Measurements from ENCODE around the gene CACNA1E. TPM values are rescaled to one million over a fixed set of nuclear protein-coding genes. Genes with fewer than 3 reads are reported as not detected.

CACNA1E gene
- total RNA-seq, 1 experiment from 2014 or later: not detected

- DNase-seq (ENCODE audit: low read depth): no peak
These were observed 283.8 kb downstream of the CACNA1E start for GRCh38 chr1:181767001-181767708.

DNA sequence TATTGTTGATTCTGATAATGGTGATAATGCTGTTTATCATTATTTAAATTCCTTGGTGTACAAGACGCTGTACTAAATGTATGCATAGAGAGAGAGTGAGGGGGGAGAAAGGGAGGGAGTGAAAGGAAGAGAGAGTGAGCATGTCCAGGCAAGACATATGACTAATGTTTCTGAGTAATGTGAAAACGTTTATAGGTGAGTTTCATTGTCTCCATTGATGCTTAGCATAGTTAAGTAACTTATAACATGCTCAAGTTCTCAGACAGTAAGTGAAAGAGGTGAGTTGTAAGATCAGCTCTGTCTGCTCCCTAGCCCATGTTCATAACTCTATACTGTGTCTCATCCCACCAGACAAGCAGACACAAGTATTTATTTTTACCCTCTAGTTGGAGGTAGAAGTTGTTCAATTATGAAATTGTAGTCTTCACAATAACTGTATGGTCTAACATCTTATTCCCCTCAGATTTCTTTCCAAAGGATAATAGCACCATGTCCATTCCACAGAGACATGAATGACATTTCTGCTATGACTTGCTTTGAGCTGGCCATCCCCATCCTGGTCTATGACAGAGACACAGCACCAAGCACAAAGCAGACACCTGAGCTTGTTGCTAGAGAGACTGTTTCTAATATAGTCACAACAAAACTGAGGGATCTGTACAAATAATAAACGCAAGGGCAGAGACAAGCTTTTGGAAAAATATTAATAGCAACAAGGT, 285.1 kb downstream of the CACNA1E start:
- DNase-seq (ENCODE audit: low read depth): no peak

DNA sequence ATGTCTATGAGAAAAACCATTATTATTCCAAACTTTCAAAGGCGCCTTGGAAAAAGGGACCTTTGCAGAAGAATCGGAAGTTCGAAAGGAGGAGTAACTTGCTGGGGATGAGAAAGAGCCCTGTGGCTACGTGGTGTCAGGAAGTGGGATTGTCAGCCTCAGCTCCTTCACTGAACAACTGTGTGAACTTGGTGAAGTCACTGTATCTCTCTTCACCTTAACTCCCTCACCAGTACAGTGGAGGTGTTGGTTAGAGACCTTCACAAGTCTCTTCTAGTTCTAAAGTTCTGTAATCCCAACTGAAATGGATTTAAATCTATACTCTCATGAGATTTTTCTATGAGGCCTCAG, 285.6 kb downstream of the CACNA1E start:
- DNase-seq (ENCODE audit: low read depth): no peak

DNA sequence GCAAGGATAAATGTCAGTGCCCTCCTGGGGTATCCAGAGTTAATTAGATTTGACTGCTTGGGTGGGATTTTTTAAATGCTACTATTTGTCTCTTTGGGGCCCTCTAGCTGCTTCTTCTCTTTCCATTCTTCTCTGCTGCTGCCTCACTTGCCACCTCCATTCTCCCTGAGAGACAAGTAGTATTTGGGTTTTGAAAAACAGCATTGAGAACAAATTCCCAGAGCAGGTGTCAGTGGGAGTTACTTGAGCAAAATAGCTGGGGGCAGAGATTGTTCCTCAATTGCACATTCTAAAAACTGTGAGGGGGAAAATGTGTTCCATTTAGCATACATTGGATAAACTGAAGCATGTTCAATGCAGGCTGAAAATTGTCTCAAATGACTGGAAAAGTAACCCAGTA, 286.5 kb downstream of the CACNA1E start:
- no peak for DNase-seq (ENCODE audit: low read depth)

DNA sequence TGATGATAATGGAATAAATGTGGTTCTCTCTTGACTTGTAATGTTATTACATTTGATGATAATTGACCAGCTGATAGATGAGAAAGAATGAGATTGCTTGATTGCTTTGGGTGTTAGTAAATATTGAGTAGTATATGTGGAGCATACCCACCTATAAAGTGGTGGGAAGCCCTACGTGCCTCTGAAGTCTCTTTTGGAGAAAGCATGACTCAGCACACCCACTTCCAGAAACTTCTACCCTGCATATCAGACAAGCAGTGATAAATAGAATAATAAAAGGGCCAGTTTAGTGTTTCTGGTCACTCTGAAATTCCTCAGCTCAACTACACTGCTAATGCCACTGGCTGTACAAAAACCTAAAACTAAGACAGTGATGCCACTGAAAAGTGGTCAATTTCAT, 289.4 kb downstream of the CACNA1E start:
- no peak for DNase-seq (ENCODE audit: low read depth)

- no peak for DNase-seq (ENCODE audit: low read depth)
These were observed 292.7 kb downstream of the CACNA1E start for GRCh38 chr1:181776044-181776443.

GRCh38 chr1:181777286-181777685, 294.0 kb downstream of the CACNA1E start:
- no peak for DNase-seq (ENCODE audit: low read depth)

DNA sequence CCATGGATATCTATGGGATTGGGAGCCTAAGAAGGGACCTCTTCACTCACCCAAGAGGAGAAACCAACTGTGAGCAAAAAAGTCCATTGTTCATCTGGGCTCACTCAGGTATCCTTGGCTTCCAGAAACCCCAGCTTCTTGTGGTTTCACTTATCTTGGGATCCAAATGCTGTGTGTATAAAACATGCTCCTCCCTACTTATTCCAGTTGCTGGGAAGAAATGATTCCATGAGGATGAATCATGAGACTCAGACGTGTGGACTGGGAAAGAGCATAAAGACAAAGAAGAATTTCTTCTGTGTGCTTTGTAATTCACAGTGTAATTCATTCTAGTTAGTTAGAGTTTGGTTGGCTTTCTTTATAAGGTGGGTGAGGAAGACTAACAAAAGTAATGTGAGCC, 294.5 kb downstream of the CACNA1E start:
- DNase-seq (ENCODE audit: low read depth): peak; percentile 9

GRCh38 chr1:181778640-181779260, 295.4 kb downstream of the CACNA1E start:
- DNase-seq (ENCODE audit: low read depth): no peak

- no peak for DNase-seq (ENCODE audit: low read depth)
These were observed 296.0 kb downstream of the CACNA1E start for GRCh38 chr1:181779343-181779742.

- no peak for DNase-seq (ENCODE audit: low read depth)
These were observed 299.9 kb downstream of the CACNA1E start for GRCh38 chr1:181783208-181783607.

- no peak for DNase-seq (ENCODE audit: low read depth)
These were observed 300.8 kb downstream of the CACNA1E start for GRCh38 chr1:181784039-181784683.

DNA sequence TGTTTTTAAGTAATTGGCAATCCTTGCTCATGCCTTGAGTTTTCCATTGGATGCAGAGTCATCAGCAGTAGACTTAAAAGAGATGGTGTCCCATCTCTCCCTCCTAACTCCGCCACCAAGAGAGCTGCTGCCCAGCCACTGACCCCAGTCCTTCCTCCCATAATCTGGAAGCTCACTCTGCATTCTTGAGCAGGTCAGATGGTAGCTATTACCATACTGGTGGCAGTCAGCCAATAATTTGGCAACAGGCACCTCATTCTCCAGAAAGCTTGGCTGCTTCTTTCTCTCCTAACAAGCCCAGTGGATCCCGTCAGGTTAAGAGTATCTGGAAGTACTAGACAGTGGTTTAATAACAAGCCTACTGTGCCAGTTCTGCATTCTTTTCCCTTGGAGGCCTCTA, 306.1 kb downstream of the CACNA1E start:
- DNase-seq (ENCODE audit: low read depth): no peak

DNA sequence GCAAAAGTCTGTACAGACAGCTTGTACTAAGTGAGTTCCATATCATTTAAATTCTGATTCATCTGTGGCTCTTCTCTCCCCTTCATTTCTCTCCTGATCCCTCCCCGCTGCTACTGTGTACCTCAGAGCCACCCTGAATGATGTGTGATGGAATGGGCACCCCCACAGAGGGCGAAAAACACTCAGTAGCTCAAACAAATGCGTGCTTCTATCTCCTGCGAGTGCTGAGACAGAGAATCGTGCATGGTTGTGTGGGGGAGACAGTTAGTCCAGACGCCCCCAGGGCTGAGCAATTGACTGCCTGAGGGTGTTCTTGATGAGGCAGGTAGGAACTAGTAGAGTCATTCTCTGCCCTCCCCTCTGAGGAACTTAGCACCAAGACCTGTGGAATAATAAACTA, 308.4 kb downstream of the CACNA1E start:
- DNase-seq (ENCODE audit: low read depth): no peak

GRCh38 chr1:181793831-181794230, 310.5 kb downstream of the CACNA1E start:
- no peak for DNase-seq (ENCODE audit: low read depth)

GRCh38 chr1:181794332-181794731, 311.0 kb downstream of the CACNA1E start:
- DNase-seq (ENCODE audit: low read depth): no peak

DNA sequence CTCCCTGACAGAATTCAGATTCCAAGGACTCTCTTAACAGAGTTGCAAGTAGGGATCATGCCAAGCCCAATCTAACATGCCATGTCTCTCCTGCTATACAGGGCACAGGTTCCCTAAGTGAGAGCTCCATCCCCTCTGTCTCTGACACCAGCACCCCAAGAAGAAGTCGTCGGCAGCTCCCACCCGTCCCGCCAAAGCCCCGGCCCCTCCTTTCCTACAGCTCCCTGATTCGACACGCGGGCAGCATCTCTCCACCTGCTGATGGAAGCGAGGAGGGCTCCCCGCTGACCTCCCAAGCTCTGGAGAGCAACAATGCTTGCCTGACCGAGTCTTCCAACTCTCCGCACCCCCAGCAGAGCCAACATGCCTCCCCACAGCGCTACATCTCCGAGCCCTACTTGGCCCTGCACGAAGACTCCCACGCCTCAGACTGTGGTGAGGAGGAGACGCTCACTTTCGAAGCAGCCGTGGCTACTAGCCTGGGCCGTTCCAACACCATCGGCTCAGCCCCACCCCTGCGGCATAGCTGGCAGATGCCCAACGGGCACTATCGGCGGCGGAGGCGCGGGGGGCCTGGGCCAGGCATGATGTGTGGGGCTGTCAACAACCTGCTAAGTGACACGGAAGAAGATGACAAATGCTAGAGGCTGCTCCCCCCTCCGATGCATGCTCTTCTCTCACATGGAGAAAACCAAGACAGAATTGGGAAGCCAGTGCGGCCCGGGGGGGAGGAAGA, 315.0 kb downstream of the CACNA1E start:
- DNase-seq (ENCODE audit: low read depth): no peak

DNA sequence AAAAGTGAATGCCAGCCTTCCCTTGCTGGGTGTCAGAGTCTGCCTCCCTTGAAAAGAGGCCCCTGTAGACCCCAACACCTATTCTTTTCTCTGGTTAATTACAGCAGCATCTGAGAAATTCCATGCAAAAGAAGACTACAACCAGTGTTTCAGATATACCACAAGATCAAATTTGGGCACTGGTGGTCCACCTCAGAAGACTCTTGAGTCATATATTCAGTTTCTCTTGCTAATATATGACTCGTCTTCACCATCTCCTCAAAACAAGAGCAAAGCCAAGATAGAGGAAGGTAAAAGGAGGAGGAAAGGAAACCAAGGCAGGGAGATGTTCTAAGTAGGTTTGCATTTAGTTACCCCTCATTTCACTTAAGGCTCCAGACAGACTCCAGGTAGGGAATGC, 318.3 kb downstream of the CACNA1E start:
- DNase-seq (ENCODE audit: low read depth): no peak

GRCh38 chr1:181802466-181802865, 319.1 kb downstream of the CACNA1E start:
- no peak for DNase-seq (ENCODE audit: low read depth)

DNA sequence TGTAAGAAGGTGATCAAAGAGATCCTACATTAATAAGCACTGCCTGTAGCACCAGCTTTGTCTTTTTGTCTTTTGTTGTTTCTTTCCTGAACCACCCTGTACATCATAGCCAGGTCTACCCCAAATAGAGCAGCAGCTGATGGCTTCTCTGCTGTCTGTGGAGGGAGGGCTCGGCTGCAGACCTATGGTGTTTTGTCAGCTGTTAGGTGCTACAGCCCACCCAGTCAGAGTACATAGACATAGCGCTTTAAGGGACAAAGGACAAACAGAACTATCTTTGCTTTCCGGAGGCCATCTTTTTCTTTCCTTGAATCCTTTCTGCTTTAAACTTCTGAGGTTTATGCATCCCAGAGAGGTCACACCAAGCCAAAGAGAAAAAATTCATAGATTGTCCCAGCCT, 320.1 kb downstream of the CACNA1E start:
- no peak for DNase-seq (ENCODE audit: low read depth)

DNA sequence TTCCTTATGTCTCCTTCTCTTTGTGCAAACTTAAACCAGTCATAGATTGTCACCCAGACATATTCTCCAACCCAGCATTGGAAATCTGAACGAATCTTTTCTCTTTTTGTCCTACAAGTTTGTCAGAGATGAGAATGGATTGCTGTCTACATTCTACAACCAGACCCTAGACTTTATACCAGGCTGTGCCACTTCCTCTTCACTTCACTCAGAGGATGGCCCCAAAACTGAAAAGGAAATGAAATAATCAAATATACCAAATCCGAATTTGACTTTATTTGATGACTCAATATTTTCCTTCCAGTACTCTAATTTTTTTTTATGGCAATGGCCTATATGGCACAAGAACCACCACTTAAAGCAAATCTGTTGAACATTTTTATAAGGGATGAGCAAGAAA, 321.7 kb downstream of the CACNA1E start:
- no peak for DNase-seq (ENCODE audit: low read depth)

DNA sequence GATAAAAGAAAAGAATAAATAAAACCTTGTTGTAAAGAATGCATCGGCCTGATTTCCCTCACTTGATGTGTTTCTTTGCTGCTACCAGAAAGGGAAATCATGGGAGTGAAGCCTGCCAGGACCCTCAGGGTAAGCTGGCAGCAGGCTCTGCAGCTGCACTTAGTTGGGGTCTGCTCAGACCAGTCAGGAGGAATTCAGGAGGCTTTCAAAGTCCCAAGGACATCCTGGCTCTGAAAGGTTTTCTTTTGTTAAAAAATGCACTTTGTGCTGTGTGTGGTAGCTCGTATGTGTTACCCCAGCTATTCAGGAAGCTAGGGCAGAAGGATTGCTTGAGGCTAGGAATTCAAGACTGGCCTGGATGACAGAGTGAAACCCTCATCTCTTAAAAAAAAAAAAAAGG, 323.4 kb downstream of the CACNA1E start:
- no peak for DNase-seq (ENCODE audit: low read depth)
